Measurements from ENCODE around the gene TSPO. TPM values are rescaled to one million over a fixed set of nuclear protein-coding genes. Genes with fewer than 3 reads are reported as not detected.

Gene TSPO
- total and polyA plus RNA-seq, 9 of the 15 experiments (the other 6 are each of a cell fraction or from before 2014, with no cell fraction given), result 4.9 to 126 (median 25.3) TPM

- TF ChIP-seq, protein P1, sequence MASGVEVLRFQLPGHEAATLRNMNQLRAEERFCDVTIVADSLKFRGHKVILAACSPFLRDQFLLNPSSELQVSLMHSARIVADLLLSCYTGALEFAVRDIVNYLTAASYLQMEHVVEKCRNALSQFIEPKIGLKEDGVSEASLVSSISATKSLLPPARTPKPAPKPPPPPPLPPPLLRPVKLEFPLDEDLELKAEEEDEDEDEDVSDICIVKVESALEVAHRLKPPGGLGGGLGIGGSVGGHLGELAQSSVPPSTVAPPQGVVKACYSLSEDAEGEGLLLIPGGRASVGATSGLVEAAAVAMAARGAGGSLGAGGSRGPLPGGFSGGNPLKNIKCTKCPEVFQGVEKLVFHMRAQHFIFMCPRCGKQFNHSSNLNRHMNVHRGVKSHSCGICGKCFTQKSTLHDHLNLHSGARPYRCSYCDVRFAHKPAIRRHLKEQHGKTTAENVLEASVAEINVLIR (CRISPR knock-in tag; IDR thresholded peaks at IDR 0.05), result no peak
- TF ChIP-seq POLR2AphosphoS2 (IDR thresholded peaks at IDR 0.05; ENCODE audit: low read length) (0 out of 2 replicates have a peak, but pooled peaks have one; percentile 63), ZNF586 (CRISPR knock-in tag; conservative IDR thresholded peaks at IDR 0.05) (no peak), ZNF23 (CRISPR knock-in tag; IDR thresholded peaks at IDR 0.05) (no peak), ZC3H8 (IDR thresholded peaks at IDR 0.05) (no peak), CHD2 (IDR thresholded peaks at IDR 0.05; ENCODE audit: low read depth, low read length) (no peak), YY1 (IDR thresholded peaks at IDR 0.05; ENCODE audit: borderline replicate concordance in 1 of 3, control insufficient read depth in 1 of 3, extremely low read depth in 1 of 3, insufficient read depth in 3 of 3, insufficient read length in 1 of 3, insufficient replicate concordance in 2 of 3, low read depth in 1 of 3, low read length in 2 of 3) (peak in 1 of 3 experiments; percentile 62), THAP12 (CRISPR knock-in tag; IDR thresholded peaks at IDR 0.05) (no peak), ELF4 (CRISPR knock-in tag; IDR thresholded peaks at IDR 0.05) (no peak), MTA2 (IDR thresholded peaks at IDR 0.05; ENCODE audit: low read depth) (peak; percentile 89), GATA2 (CRISPR knock-in tag; IDR thresholded peaks at IDR 0.05) (peak; percentile 89), MIER1 (IDR thresholded peaks at IDR 0.05; ENCODE audit: low read depth) (no peak), SRSF1 (IDR thresholded peaks at IDR 0.05; ENCODE audit: low read depth, low read length) (no peak), NFIX (CRISPR knock-in tag; IDR thresholded peaks at IDR 0.05; ENCODE audit: low read depth) (no peak), CBFB (CRISPR knock-in tag; IDR thresholded peaks at IDR 0.05) (no peak)
- TF ChIP-seq, protein P2, sequence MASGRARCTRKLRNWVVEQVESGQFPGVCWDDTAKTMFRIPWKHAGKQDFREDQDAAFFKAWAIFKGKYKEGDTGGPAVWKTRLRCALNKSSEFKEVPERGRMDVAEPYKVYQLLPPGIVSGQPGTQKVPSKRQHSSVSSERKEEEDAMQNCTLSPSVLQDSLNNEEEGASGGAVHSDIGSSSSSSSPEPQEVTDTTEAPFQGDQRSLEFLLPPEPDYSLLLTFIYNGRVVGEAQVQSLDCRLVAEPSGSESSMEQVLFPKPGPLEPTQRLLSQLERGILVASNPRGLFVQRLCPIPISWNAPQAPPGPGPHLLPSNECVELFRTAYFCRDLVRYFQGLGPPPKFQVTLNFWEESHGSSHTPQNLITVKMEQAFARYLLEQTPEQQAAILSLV (tag; IDR thresholded peaks at IDR 0.05), result no peak
- TF ChIP-seq, protein P3, sequence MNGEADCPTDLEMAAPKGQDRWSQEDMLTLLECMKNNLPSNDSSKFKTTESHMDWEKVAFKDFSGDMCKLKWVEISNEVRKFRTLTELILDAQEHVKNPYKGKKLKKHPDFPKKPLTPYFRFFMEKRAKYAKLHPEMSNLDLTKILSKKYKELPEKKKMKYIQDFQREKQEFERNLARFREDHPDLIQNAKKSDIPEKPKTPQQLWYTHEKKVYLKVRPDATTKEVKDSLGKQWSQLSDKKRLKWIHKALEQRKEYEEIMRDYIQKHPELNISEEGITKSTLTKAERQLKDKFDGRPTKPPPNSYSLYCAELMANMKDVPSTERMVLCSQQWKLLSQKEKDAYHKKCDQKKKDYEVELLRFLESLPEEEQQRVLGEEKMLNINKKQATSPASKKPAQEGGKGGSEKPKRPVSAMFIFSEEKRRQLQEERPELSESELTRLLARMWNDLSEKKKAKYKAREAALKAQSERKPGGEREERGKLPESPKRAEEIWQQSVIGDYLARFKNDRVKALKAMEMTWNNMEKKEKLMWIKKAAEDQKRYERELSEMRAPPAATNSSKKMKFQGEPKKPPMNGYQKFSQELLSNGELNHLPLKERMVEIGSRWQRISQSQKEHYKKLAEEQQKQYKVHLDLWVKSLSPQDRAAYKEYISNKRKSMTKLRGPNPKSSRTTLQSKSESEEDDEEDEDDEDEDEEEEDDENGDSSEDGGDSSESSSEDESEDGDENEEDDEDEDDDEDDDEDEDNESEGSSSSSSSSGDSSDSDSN (IDR thresholded peaks at IDR 0.05; ENCODE audit: borderline replicate concordance in 1 of 2, low read depth in 2 of 2, low read length in 2 of 2), result no peak
- TF ChIP-seq, protein P4, sequence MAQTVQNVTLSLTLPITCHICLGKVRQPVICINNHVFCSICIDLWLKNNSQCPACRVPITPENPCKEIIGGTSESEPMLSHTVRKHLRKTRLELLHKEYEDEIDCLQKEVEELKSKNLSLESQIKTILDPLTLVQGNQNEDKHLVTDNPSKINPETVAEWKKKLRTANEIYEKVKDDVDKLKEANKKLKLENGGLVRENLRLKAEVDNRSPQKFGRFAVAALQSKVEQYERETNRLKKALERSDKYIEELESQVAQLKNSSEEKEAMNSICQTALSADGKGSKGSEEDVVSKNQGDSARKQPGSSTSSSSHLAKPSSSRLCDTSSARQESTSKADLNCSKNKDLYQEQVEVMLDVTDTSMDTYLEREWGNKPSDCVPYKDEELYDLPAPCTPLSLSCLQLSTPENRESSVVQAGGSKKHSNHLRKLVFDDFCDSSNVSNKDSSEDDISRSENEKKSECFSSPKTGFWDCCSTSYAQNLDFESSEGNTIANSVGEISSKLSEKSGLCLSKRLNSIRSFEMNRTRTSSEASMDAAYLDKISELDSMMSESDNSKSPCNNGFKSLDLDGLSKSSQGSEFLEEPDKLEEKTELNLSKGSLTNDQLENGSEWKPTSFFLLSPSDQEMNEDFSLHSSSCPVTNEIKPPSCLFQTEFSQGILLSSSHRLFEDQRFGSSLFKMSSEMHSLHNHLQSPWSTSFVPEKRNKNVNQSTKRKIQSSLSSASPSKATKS (CRISPR knock-in tag; IDR thresholded peaks at IDR 0.05), result no peak
Observed at GRCh38 chr22:43183496-43184277, 32.3 kb downstream of the TSPO start (continued).
